Suppressor macrophage (primary cell): ENCODE data around the gene OGFR.

Experiments used
- DNase-seq, 4 experiments: peaks; one replicate each; pipeline ENCODE4 v3.0.0-alpha.2; 2020 to 2022

The OGFR gene

DNA sequence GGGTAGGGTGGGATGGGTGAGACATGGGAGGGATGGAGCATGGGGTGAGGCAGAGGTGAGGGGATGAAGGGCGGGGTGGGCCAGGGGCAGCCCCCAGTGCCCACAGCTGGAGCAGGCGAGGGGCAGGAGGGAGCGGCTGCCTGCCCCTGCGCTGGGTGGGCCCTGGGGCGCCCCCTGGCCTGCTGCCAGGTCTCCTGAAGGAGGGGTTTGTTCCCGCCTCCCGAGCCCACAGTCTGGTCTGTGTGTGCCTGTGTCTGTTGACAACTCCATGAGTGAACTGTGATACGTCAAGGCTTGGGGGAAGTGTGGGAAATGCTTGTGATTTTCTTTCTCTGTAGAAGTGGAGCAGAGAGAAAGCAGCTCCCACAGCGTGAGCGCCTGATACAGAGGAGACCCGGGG is 19.2 kb upstream of the OGFR start:
- no peak for DNase-seq

- DNase-seq: no peak
Measured at GRCh38 chr20:62786157-62786556, 18.5 kb upstream of the OGFR start.

- peak; percentile 48 to 78 (median 52) for DNase-seq
Measured at GRCh38 chr20:62787321-62787720, 17.3 kb upstream of the OGFR start.

DNA sequence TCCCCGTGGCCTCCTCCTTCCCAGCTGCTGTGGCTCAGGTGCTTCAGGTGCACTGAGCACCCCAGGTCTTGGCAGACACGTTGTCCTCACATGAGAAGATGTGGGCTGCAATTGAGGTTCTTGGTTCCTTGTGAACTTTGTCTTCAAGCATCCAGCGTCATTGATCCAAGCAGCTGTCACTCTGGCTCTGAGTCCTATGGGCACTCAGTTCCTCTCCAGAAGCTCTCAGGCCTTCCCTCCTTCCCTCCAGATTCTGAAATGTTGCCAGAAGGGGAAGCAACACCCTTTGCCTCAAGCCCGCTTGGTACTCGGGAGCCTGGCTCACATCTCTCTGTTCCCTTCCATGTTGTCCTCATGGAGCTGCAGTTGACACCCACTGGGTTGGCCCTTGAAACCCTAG is 16.8 kb upstream of the OGFR start:
- DNase-seq: peak; percentile 52 to 68 (median 60)

- DNase-seq: no peak
Measured at GRCh38 chr20:62788607-62789006, 16.0 kb upstream of the OGFR start.

- no peak for DNase-seq
Measured at GRCh38 chr20:62790075-62790474, 14.6 kb upstream of the OGFR start.

DNA sequence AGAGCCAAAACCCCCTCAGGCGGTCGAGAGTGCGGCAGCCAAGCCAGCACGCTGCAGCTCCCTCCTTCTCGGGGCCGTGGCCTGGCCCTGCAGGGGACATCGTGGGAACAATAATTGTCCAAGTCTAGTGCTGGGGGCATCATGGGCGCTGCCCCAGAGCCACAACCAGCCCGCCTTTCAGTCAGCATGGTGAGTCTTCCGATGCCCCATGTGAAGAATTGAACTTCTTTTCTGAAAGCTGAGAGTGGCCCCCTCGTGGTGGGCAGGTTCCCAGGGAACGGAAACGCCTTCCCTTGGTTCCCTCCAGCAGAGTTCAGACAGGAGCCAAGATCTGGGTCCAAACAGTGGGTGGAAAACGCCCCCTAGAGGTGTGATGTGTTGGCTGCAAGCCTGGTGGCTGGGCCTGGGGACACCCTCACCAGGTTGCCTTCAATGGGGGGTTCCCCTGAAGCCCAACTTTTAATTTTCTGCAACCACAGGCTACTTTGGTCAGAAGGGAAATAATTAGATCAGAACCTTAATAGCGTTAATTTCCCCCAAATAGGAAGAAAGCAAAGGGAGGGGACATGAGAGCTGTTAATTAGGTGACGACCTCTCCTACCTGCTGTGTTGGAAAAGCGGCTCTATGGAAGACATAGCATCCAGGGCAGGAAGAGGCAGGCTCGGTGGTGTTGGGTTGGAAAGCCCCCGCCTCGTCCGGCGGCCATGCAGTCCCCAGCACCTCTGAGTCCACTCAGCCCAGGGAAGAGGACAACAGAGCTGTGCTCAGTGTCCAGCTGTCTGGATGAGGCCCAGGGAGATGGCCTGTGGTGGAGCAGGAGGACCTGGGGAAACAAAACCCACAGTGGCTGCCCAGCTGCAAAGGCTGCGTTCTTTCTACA is 13.1 kb upstream of the OGFR start:
- DNase-seq: peak; percentile 90 to 94 (median 92)

- DNase-seq: no peak
Measured at GRCh38 chr20:62792182-62792939, 12.3 kb upstream of the OGFR start.

DNA sequence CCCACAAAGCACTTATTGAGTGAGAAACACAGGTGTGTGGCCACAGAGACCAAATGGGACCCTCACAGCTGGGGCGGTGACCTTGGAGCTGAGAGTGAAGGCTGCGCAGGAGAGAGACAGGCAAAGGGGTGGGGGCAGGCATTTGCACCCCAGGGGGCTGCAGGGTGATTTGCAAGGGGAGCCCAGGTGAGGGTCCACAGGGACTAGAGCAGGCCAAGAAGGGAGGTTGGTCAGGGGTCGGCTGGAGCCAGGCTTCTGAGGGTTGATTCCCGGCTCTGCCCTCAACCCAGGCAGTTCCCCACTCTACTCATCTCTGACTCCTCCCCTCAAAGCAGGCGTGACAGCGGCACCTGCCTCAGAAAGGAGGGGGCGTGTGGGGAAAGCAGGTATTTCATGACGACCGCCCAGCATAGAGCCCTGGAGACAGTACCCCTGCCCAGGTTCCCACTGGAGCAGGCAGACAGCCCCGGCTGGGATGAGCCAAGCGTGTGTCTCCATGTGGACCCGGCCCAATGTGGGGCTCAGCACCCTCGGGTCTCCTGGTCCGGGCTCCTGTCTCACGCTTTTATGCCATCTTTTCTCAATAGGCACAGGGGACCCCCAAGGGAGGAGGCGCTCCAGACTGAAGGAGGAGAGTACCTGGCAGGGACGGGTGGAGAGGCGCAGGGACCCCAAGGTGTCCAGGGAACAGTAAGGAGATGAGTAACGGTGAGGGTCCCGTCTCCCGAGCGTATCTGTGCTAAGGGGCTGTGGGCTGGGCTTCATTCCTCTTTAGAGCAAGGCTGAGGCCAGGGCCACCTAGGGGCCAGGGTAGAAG is 11.5 kb upstream of the OGFR start:
- no peak for DNase-seq

GRCh38 chr20:62793757-62794006 is 11.0 kb upstream of the OGFR start:
- DNase-seq: no peak

- peak; percentile 97 to 100 (median 98) for DNase-seq
Measured at GRCh38 chr20:62794007-62794724, 10.5 kb upstream of the OGFR start.

DNA sequence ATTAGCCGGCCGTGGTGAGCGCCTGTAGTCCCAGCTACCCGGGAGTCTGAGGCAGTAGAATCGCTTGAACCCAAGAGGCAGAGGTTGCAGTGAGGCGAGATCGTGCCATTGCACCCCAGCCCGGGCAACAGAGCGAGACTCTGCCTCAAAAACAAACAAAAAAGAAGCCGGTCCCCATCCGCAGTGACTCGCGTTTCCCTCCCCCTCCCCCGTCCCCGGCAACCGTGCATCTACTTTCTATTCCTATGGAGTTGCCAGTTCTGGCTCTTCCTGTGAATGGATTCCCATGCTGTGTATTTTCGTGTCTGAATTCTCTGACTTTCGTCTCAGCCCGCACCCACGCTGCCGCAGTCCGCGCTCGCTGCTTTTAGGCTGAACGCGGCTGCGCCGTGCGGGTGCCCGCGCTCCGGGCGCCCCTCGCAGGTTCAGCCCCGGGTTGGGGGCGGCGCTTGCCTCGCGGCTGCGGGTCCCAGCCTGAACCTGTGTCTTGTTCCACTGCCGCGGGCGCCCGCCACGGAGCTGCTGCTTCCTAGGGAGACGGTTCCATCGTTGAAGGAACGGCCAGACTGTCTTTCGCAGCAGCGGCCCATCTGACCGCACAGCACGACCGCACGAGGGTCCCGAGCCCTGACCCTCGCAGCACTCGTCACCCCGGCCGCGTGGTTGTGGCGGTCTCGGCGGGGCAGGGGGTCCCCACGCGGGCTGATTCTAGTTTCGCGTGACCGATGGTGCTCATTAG is 9.4 kb upstream of the OGFR start:
- peak; percentile 21 to 72 (median 53) for DNase-seq

DNA sequence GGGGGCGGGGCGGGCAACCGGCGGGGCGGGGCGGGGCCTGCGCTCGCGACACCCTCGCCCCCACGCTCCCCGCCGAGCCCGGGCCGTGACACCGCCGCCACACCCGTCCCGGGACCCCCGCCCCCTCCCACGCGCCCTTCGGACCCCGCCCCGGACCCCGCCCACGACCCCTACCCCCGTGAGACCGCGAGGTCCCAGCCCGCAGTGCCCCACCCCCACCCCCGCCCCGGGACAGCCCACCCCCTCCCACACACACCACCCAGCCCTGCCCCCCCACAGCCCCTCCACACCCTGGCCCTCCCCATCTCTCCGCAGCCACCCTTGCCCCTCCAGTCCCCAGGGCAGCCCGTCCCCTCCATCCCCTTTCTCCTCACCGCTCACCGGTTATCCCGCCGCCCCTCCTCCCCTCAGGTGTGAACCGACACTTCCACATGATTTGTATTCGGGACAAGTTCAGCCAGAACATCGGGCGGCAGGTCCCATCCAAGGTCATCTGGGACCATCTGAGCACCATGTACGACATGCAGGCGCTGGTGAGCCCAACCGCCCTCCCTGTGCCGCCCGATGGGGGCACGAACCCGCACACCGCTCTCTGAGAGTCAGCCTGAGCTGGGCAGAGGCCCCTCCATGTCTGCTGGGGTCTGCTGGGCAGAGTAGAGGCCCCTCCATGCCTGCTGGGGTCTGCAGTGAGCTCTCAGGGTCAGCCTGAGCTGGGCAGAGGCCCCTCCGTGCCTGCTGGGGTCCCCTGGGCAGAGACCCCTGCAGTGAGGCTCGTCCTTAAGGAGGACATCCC is 7.7 kb upstream of the OGFR start:
- DNase-seq: no peak

- DNase-seq: no peak
Measured at GRCh38 chr20:62797671-62798532, 6.7 kb upstream of the OGFR start.

GRCh38 chr20:62799036-62799435 is 5.6 kb upstream of the OGFR start:
- DNase-seq: no peak

DNA sequence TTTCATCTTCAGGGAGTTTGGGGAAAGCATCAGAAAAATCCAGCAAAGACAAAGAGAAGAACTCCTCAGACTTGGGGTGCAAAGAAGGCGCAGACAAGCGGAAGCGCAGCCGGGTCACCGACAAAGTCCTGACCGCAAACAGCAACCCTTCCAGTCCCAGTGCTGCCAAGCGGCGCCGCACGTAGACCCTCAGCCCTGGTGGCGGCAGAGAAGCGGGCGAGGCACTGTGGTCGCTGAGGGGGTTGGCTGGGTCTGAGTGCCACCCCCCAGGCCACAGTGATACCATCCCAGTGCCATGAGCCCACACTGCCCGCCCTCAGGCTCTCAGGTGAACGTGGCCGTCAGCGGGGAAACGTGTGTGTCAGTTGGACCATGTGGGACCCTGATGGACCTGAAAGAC is 5.2 kb upstream of the OGFR start:
- no peak for DNase-seq

DNA sequence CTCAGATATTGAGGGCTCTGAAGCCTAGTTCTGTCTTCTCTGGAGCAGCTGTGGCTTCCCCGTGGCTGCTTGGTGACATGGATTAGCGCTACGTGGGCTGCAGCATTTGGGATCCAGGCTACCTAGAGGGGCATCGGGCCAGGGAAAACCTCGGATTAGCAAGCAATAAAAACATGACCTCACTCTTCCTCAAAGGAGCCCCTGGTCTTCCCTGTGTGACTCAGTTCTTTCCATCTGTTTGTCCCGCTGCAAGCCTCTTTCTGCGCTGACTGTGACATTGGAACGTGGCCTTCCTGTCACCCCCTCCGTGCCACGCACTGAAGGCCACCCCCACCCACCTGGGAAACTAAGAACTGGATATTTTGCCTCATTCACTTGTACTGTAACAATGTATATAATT is 4.8 kb upstream of the OGFR start:
- DNase-seq: no peak

- DNase-seq: no peak
Measured at GRCh38 chr20:62800314-62801259, 4.0 kb upstream of the OGFR start.
